ENCODE data around the gene TAF5L.

The TAF5L gene

DNA sequence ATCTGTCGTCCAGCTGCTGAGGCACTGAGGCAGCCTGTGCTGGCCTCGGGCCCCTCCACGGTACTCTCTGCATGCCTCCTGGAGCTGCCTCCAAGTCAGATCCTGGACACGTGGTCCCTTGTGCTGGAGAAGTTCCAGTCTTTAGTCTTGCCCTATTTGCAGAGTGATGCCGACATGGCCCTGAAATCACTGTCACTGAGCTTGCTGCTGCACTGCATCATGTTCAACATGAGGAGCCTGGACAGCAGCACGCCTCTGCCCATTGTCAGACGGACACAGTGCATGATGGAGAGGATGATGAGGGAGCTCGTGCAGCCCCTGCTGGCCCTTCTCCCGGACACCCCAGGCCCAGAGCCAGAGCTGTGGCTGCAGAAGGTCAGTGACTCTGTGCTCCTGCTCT, 10.1 kb upstream of the TAF5L start:
- no peak overlapping the region for H3K4me3 ChIP-seq (ENCODE audit: low read depth, low read length)
- TF ChIP-seq CTCF (IDR thresholded peaks at IDR 0.05; ENCODE audit: low read depth, low read length), result no peak
- no peak for DNase-seq (ENCODE audit: low read depth, low spot score)
- in situ Hi-C loops (cut with HindIII; ENCODE audit: low sequenced_read_pairs), result no loop called here

DNA sequence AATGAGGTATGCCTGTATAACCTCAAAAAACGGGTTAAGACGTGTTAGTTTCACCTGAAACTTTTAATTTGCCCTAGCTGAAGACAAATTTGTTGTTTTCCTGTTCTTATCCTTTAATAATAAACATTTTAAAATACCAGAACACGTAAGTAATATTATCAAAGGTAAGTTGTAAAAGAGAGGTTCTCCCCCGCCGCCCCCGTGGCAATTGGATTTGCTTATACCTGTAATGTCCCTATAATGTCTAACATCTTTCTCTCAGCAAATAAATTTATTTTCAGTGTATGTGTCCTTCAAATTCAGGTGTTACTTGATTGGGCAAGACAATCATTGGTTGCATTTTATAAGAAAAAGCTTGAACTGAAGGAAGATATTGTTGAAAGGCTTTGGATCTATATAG, 6.0 kb upstream of the TAF5L start:
- in situ Hi-C loops (cut with HindIII; ENCODE audit: low sequenced_read_pairs), result no loop called here
- no peak overlapping the region for H3K4me3 ChIP-seq (ENCODE audit: low read depth, low read length)
- no peak for TF ChIP-seq CTCF (IDR thresholded peaks at IDR 0.05; ENCODE audit: low read depth, low read length)
- DNase-seq (ENCODE audit: low read depth, low spot score), result no peak

GRCh38 chr1:229631148-229631547, 5.2 kb upstream of the TAF5L start:
- H3K4me3 ChIP-seq (ENCODE audit: low read depth, low read length), result no peak overlapping the region
- in situ Hi-C loops (cut with HindIII; ENCODE audit: low sequenced_read_pairs), result no loop called here
- TF ChIP-seq CTCF (IDR thresholded peaks at IDR 0.05; ENCODE audit: low read depth, low read length), result no peak

GRCh38 chr1:229629261-229629660, 3.3 kb upstream of the TAF5L start:
- DNase-seq (ENCODE audit: low read depth, low spot score), result peak; percentile 35
- H3K4me3 ChIP-seq (ENCODE audit: low read depth, low read length), result no peak overlapping the region
- no peak for TF ChIP-seq CTCF (IDR thresholded peaks at IDR 0.05; ENCODE audit: low read depth, low read length)
- in situ Hi-C loops (cut with HindIII; ENCODE audit: low sequenced_read_pairs), result no loop called here

More at GRCh38 chr1:229631148-229631547, 5.2 kb upstream of the TAF5L start:
- DNase-seq (ENCODE audit: low read depth, low spot score), result no peak

GRCh38 chr1:229627003-229627402, 1.1 kb upstream of the TAF5L start:
- no peak for TF ChIP-seq CTCF (IDR thresholded peaks at IDR 0.05; ENCODE audit: low read depth, low read length)
- peak overlapping the region; percentile 97 for H3K4me3 ChIP-seq (ENCODE audit: low read depth, low read length)
- in situ Hi-C loops (cut with HindIII; ENCODE audit: low sequenced_read_pairs), result no loop called here
- DNase-seq (ENCODE audit: low read depth, low spot score), result no peak

DNA sequence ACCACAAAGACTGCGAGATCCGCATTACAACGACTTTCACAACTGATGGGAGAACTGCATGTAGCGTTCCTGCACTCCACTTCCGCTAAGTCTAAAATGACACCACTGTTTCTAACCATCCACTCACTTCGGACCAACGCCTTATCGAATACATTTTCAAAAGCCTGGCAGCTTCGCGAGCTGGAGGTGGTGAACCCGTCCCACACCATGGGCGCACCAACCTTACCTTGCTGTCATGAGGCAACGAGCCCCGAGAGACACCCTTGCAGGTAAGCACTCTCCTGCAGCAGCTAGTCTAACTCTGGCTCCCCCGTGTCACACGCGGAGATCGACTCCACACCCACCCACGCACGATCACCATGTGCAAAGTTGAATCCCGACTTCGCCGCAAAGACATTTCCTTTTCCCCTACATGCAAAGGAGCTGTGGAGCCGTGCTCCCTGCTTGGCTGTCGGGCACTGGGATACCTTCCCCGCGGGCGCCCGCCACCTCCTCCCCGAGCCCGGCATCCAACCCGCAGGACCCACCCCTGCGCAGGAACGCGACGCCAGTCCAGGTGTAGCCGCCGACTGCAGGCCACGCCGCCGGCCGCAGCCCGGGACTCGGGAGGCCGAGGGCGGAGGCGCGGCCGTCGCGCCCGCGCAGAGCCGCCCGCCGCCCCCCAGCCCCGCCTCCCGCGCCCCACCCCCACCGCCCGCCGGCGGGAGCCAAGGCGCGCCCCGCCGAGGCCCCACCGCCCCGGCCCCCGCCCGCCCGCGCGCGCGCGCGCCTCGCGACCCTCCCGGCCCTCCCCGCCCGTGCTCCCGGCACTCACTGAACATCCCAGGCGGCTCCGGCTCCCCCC, 629 bp downstream of the TAF5L start:
- TF ChIP-seq CTCF (IDR thresholded peaks at IDR 0.05; ENCODE audit: low read depth, low read length), result no peak
- in situ Hi-C loops (cut with HindIII; ENCODE audit: low sequenced_read_pairs), result no loop called here
- H3K4me3 ChIP-seq (ENCODE audit: low read depth, low read length), result peak overlapping the region; percentile 97
- peak; percentile 40 for DNase-seq (ENCODE audit: low read depth, low spot score)
